PC-3 (cell line): ENCODE data around the gene CST8. TPM values are rescaled to one million over a fixed set of nuclear protein-coding genes. Genes with fewer than 3 reads are reported as not detected.

Experiments
- ATAC-seq: fragments of 200-7000 bp; cut with Tn5 transposase; 2 replicates; pipeline ENCODE4 v1.9.1; 2020; ENCODE audit warnings: mild to moderate bottlenecking, moderate library complexity
- BruUV-seq: library from RNA; stranded (reverse); fragments of 400-500 nt; replicated peaks from 2 replicates; lab custom pipeline; 2021; lab: Mats Ljungman, UMichigan
- CTCF ChIA-PET: fragments of 300-600 bp; sonication (Branson Sonifier 250); formaldehyde crosslinking; loops from one replicate; lab custom pipeline; 2022; ENCODE audit warnings: antibody characterized with exemption; lab: Charles Lee
- POLR2A ChIA-PET: fragments of 300-600 bp; sonication (Branson Sonifier 250); formaldehyde crosslinking; loops from one replicate; lab custom pipeline; 2022; ENCODE audit warnings: antibody characterized with exemption; ENCODE audit not compliant: unreplicated experiment; lab: Charles Lee
- DNase-seq: peaks from one replicate; pipeline ENCODE4 v3.0.0-alpha.2; 2015
- H2AFZ ChIP-seq: fragments of 300-600 bp; sonication (generic); 2 replicates; pipeline ENCODE4 v1.6.0; 2016; ENCODE audit warnings: antibody characterized with exemption, low read length
- H3F3A ChIP-seq: fragments of 300-600 bp; sonication (generic); one replicate; pipeline ENCODE4 v1.6.0; 2017; ENCODE audit warnings: antibody characterized with exemption, low read length, control low read depth, mild to moderate bottlenecking; ENCODE audit not compliant: unreplicated experiment
- H3K27ac ChIP-seq: fragments of 300-600 bp; sonication (generic); 2 replicates; pipeline ENCODE4 v1.5.1; 2016; ENCODE audit warnings: mild to moderate bottlenecking, low read length
- H3K27me3 ChIP-seq: fragments of 300-600 bp; sonication (generic); 2 replicates; pipeline ENCODE4 v1.6.1; 2016; ENCODE audit warnings: low read length, mixed read lengths
- H3K36me3 ChIP-seq: fragments of 300-600 bp; sonication (generic); 2 replicates; pipeline ENCODE4 v1.6.1; 2016; ENCODE audit warnings: low read depth, mixed run types, low read length, mixed read lengths
- H3K4me1 ChIP-seq: fragments of 300-600 bp; sonication (generic); 2 replicates; pipeline ENCODE4 v1.5.1; 2016; ENCODE audit warnings: low read length; ENCODE audit not compliant: insufficient read depth
- H3K4me2 ChIP-seq: fragments of 300-600 bp; sonication (generic); 2 replicates; pipeline ENCODE4 v1.6.0; 2016; ENCODE audit warnings: low read length
- H3K4me3 ChIP-seq: fragments of 300-600 bp; sonication (generic); 2 replicates; pipeline ENCODE4 v1.5.1; 2016; ENCODE audit warnings: mild to moderate bottlenecking, low read length, mixed read lengths
- H3K79me2 ChIP-seq: fragments of 300-600 bp; sonication (generic); 2 replicates; pipeline ENCODE4 v1.6.1; 2017; ENCODE audit warnings: low read length, mixed read lengths
- H3K9ac ChIP-seq: fragments of 300-600 bp; sonication (generic); 2 replicates; pipeline ENCODE4 v1.6.0; 2016; ENCODE audit warnings: mild to moderate bottlenecking, low read length
- H3K9me2 ChIP-seq: fragments of 300-600 bp; sonication (generic); replicated peaks from 2 replicates; pipeline ENCODE4 v1.6.1; 2016; ENCODE audit warnings: mixed run types, low read length, mixed read lengths
- H3K9me3 ChIP-seq: fragments of 300-600 bp; sonication (generic); 2 replicates; pipeline ENCODE4 v1.6.1; 2016; ENCODE audit warnings: low read length, mixed read lengths
- H4K20me1 ChIP-seq: fragments of 300-600 bp; sonication (generic); 2 replicates; pipeline ENCODE4 v1.6.1; 2016; ENCODE audit warnings: low read length, mixed read lengths
- EZH2 ChIP-seq: fragments of 300-600 bp; sonication (generic); IDR thresholded peaks from one replicate; pipeline ENCODE4 v1.6.1; 2017; ENCODE audit warnings: antibody characterized with exemption, mild to moderate bottlenecking, low read length; ENCODE audit not compliant: unreplicated experiment
- EZH2phosphoT487 ChIP-seq: fragments of 300-600 bp; sonication (generic); IDR thresholded peaks from 2 replicates; pipeline ENCODE4 v1.6.1; 2018; ENCODE audit warnings: mild to moderate bottlenecking, antibody characterized with exemption, low read length, borderline replicate concordance
- intact Hi-C: fragments of 100-400 bp; cut with micrococcal nuclease; formaldehyde crosslinking; loops from 2 replicates; pipeline ENCODE4 v1.9.0; 2023
- total RNA-seq: library from RNA; depleted of rRNA; stranded (reverse); fragments of >200 nt; gene quantifications from 2 replicates; pipeline ENCODE4 v1.2.3, GENCODE V29; 2014
- TF ChIP-seq, protein P1 (sequence below): fragments of 300-600 bp; sonication (generic); conservative IDR thresholded peaks from 2 replicates; pipeline ENCODE4 v1.5.1; 2017; ENCODE audit warnings: antibody characterized with exemption, low read depth, mild to moderate bottlenecking, low read length

Gene CST8
- total RNA-seq, 1 experiment from 2014 or later, result not detected

DNA sequence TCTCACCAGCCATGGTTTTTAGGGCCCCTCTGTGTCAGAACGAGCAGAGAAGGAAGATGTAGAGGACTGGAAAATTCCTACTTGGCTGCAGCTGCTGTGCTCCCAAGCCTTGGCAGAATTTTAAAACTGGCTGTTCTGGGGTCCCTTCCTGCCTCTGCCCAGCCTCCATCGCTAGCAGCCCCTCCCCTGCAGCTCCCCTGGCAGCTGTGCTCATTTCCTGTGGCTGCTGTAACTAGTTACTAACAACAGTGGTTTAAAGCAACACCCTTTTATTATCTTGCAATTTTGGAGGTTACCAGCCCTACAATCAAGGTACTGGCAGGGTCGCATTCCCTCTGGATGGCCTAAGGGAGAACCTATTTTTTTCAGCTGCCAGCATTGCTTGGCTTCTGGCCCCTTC, 34.5 kb upstream of the CST8 start:
- H3K36me3 ChIP-seq, result no peaks in the 10 kb centered on the region
- no peak overlapping the region for H3K9ac ChIP-seq
- no peak overlapping the region for H3K27ac ChIP-seq
- no peak for DNase-seq
- no peaks in the 10 kb centered on the region for H3K9me3 ChIP-seq
- H3K79me2 ChIP-seq, result no peaks in the 10 kb centered on the region
- POLR2A ChIA-PET, result no interaction called here
- H3K9me2 ChIP-seq, result no peaks in the 10 kb centered on the region
- no TSS peak for BruUV-seq
- intact Hi-C loops, result no loop called here
- CTCF ChIA-PET, result no interaction called here
- H2AFZ ChIP-seq, result no peak overlapping the region
- no peaks in the 10 kb centered on the region for H4K20me1 ChIP-seq
- no peaks in the 10 kb centered on the region for H3K4me1 ChIP-seq
- no peak overlapping the region for H3K4me3 ChIP-seq
- H3K27me3 ChIP-seq, result peaks cover 73% of the 10 kb centered on the region
- H3F3A ChIP-seq, result no peaks in the 10 kb centered on the region
- no peak overlapping the region for H3K4me2 ChIP-seq
- no peak for TF ChIP-seq EZH2phosphoT487
- ATAC-seq, result no peak

DNA sequence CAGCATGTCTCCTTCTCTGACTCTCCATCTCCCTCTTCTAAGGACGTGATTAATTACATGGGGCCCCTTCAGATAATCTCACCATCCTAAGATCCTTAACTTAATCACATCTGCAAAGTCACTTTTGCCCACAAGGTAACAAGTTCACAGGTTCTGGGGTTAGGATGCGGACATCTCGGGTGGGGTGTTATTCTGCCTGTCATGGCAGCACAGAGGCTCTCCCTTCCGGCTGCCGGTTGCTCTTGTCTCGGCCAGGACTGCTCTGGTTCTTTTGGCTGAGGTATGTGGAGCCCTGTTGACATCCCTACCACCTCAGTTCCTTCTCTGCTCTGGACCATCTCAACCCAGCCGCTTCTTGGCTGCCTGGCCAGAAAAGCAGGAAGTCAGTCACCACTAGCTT, 34.0 kb upstream of the CST8 start:
- Histone ChIP-seq H2AFZ (no peak overlapping the region), H3K4me2 (no peak overlapping the region), H3K4me1 (no peaks in the 10 kb centered on the region), H3K27ac (no peak overlapping the region), H3F3A (no peaks in the 10 kb centered on the region), H3K36me3 (no peaks in the 10 kb centered on the region), H3K4me3 (no peak overlapping the region), H3K27me3 (peaks cover 69% of the 10 kb centered on the region), H3K9me2 (no peaks in the 10 kb centered on the region), H4K20me1 (no peaks in the 10 kb centered on the region), H3K9ac (no peak overlapping the region), H3K9me3 (no peaks in the 10 kb centered on the region), H3K79me2 (no peaks in the 10 kb centered on the region)
- intact Hi-C loops, result no loop called here
- ChIA-PET POLR2A (no interaction called here), CTCF (no interaction called here)
- ATAC-seq, result no peak
- no TSS peak for BruUV-seq
- DNase-seq, result no peak
- no peak for TF ChIP-seq EZH2phosphoT487
- TF ChIP-seq, protein P1, sequence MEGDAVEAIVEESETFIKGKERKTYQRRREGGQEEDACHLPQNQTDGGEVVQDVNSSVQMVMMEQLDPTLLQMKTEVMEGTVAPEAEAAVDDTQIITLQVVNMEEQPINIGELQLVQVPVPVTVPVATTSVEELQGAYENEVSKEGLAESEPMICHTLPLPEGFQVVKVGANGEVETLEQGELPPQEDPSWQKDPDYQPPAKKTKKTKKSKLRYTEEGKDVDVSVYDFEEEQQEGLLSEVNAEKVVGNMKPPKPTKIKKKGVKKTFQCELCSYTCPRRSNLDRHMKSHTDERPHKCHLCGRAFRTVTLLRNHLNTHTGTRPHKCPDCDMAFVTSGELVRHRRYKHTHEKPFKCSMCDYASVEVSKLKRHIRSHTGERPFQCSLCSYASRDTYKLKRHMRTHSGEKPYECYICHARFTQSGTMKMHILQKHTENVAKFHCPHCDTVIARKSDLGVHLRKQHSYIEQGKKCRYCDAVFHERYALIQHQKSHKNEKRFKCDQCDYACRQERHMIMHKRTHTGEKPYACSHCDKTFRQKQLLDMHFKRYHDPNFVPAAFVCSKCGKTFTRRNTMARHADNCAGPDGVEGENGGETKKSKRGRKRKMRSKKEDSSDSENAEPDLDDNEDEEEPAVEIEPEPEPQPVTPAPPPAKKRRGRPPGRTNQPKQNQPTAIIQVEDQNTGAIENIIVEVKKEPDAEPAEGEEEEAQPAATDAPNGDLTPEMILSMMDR, result no peak
- no peak for TF ChIP-seq EZH2

DNA sequence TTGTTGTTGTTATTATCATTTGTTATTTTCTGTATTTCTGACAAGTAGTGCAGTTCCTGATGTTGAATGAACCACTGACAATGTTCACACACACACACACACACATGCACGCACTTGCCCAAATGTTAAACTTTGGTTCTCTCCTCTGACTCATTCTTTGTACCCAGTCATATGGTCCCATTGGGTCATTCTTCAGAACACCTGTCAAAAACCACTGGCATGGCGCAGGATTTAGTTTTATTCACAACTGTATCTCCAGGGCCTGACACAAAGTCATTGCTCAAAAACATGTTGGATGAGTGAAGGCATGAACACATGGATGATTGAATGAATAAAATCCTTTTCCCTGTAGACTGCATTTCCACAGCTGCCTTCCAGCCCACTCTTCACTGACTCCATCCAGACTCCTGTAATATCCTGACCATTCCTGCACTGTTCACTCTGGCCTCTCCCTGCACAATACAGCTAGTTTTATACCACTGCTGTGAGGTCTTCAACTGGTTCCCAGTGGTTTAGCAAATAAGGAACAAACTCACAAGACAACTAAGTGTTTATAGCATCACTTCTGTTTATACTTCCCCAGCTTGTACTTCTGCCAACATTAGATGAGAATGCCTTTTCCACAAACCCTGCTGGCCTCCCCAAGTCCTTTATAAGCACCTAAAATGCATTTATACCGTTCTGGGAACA, 31.3 kb upstream of the CST8 start:
- TF ChIP-seq EZH2 (no peak), EZH2phosphoT487 (no peak)
- TF ChIP-seq, protein P1, result no peak
- DNase-seq (no peak), ATAC-seq (no peak)
- Histone ChIP-seq H2AFZ (no peak overlapping the region), H3K9ac (no peak overlapping the region), H3K27ac (no peak overlapping the region), H3K79me2 (no peaks in the 10 kb centered on the region), H3K4me2 (no peak overlapping the region), H3K36me3 (no peaks in the 10 kb centered on the region), H3K27me3 (peaks cover 55% of the 10 kb centered on the region), H3K4me3 (no peak overlapping the region), H3F3A (no peaks in the 10 kb centered on the region), H3K9me3 (no peaks in the 10 kb centered on the region), H3K4me1 (no peaks in the 10 kb centered on the region), H3K9me2 (no peaks in the 10 kb centered on the region), H4K20me1 (no peaks in the 10 kb centered on the region)
- intact Hi-C loops, result no loop called here
- no TSS peak for BruUV-seq
- POLR2A ChIA-PET, result no interaction called here
- CTCF ChIA-PET, result no interaction called here
